GM12878 (cell line): Measurements from ENCODE around the gene SDF4. TPM values are rescaled to one million over a fixed set of nuclear protein-coding genes. Genes with fewer than 3 reads are reported as not detected.

ENCODE experiments used
- ATAC-seq: fragments of 200-7000 bp; cut with Tn5 transposase; 3 replicates; pipeline ENCODE4 v1.9.1; 2020; ENCODE audit warnings: mild to moderate bottlenecking, moderate library complexity
- BruUV-seq: library from RNA; stranded (reverse); fragments of 400-500 nt; replicated peaks from 2 replicates; lab custom pipeline; 2021; lab: Mats Ljungman, UMichigan
- CTCF ChIA-PET: fragments of 300-600 bp; sonication (Branson Sonifier 250); formaldehyde crosslinking; extraction: SDS; loops from one replicate; lab custom pipeline; 2021; ENCODE audit warnings: inconsistent platforms; lab: Yijun Ruan, JAX
- POLR2A ChIA-PET: fragments of 350-600 bp; formaldehyde crosslinking; extraction: SDS; loops from one replicate; lab custom pipeline; 2021; ENCODE audit warnings: inconsistent platforms; lab: Charles Lee
- RAD21 ChIA-PET: fragments of 300-600 bp; sonication (Branson Sonifier 250); formaldehyde crosslinking; loops from one replicate; lab custom pipeline; 2023; ENCODE audit warnings: antibody characterized with exemption; ENCODE audit not compliant: unreplicated experiment; lab: Charles Lee
- SMC1A ChIA-PET: fragments of 300-600 bp; sonication (Branson Sonifier 250); formaldehyde crosslinking; loops from one replicate; lab custom pipeline; 2023; ENCODE audit not compliant: unreplicated experiment, uncharacterized antibody; lab: Charles Lee
- DNase-seq: peaks from one replicate; pipeline ENCODE4 v3.0.0-alpha.2; 2011; ENCODE audit warnings: low read depth, low spot score
- FAIRE-seq: peaks from 3 replicates; lab custom pipeline; 2011; peaks lifted over from hg19 to GRCh38; lab: Jason Lieb, UNC
- H2AFZ ChIP-seq: 2 replicates; pipeline ENCODE4 v1.6.0; 2011; ENCODE audit warnings: low read depth, low read length, control low read depth; ENCODE audit not compliant: control insufficient read depth
- H3K27ac ChIP-seq: 2 replicates; pipeline ENCODE4 v1.5.1; 2011; ENCODE audit warnings: control low read depth; ENCODE audit not compliant: control insufficient read depth, insufficient read depth
- H3K27me3 ChIP-seq, 2 experiments: replicated peaks in 1 of 2; 2 replicates each; pipeline versions ENCODE4 v1.6.0 to v1.6.1; 2011; ENCODE audit warnings: low read length in 1 of 2; ENCODE audit not compliant: control insufficient read depth in 2 of 2, insufficient read depth in 2 of 2
- H3K36me3 ChIP-seq, 2 experiments: 2 replicates each; pipeline ENCODE4 v1.5.1; 2011; ENCODE audit warnings: low read length in 1 of 2; ENCODE audit not compliant: control insufficient read depth in 2 of 2, insufficient read depth in 2 of 2
- H3K4me1 ChIP-seq: 2 replicates; pipeline ENCODE4 v1.6.1; 2011; ENCODE audit warnings: mild to moderate bottlenecking, low read length, moderate library complexity, mixed read lengths; ENCODE audit not compliant: control insufficient read depth, insufficient read depth
- H3K4me2 ChIP-seq: 2 replicates; pipeline ENCODE4 v1.6.0; 2011; ENCODE audit warnings: control low read depth; ENCODE audit not compliant: control insufficient read depth, insufficient read depth
- H3K4me3 ChIP-seq: fragments of 200-600 bp; sonication (generic); 2 replicates; pipeline ENCODE4 v1.5.1; 2016
- H3K79me2 ChIP-seq: 2 replicates; pipeline ENCODE4 v1.6.0; 2011; ENCODE audit warnings: low read length; ENCODE audit not compliant: control insufficient read depth, insufficient read depth
- H3K9ac ChIP-seq: 2 replicates; pipeline ENCODE4 v1.8.0; 2011; ENCODE audit warnings: low read length, control low read depth, mixed read lengths; ENCODE audit not compliant: control insufficient read depth, insufficient read depth
- H3K9me3 ChIP-seq: replicated peaks from 3 replicates; pipeline ENCODE4 v1.5.1; 2011; ENCODE audit warnings: mild to moderate bottlenecking, low read length; ENCODE audit not compliant: control insufficient read depth, insufficient read depth
- H4K20me1 ChIP-seq: 2 replicates; pipeline ENCODE4 v1.6.0; 2011; ENCODE audit not compliant: control insufficient read depth, insufficient read depth
- BACH1 ChIP-seq: fragments of 450-650 bp; IDR thresholded peaks from 2 replicates; pipeline ENCODE4 v1.6.1; 2017; ENCODE audit warnings: mild to moderate bottlenecking, borderline replicate concordance
- CHD1 ChIP-seq: IDR thresholded peaks from 2 replicates; pipeline ENCODE4 v1.6.1; 2012; ENCODE audit warnings: low read depth, low read length, improper control_type of control experiment
- GATAD2B ChIP-seq: fragments of 450-650 bp; conservative IDR thresholded peaks from 2 replicates; pipeline ENCODE4 v1.6.1; 2017; ENCODE audit warnings: low read depth, mild to moderate bottlenecking, moderate library complexity
- HCFC1 ChIP-seq: fragments of 150-350 bp; IDR thresholded peaks from 2 replicates; pipeline ENCODE4 v1.6.1; 2014; ENCODE audit warnings: low read length
- KAT2A ChIP-seq: conservative IDR thresholded peaks from 2 replicates; pipeline ENCODE4 v1.6.1; 2011; ENCODE audit warnings: low read depth, low read length; ENCODE audit not compliant: control insufficient read depth
- LARP7 ChIP-seq: fragments of 450-650 bp; IDR thresholded peaks from 2 replicates; pipeline ENCODE4 v1.6.1; 2017; ENCODE audit warnings: mild to moderate bottlenecking
- MTA2 ChIP-seq: fragments of 450-650 bp; IDR thresholded peaks from 2 replicates; pipeline ENCODE4 v1.6.1; 2016; ENCODE audit warnings: low read depth, mild to moderate bottlenecking, moderate library complexity
- POU2F2 ChIP-seq: IDR thresholded peaks from 3 replicates; pipeline ENCODE4 v1.6.1; 2011; ENCODE audit warnings: low read depth, mild to moderate bottlenecking, low read length, borderline replicate concordance
- PRDM15 ChIP-seq: fragments of 450-650 bp; formaldehyde crosslinking; IDR thresholded peaks from 2 replicates; pipeline ENCODE4 v1.4.0; 2020; ENCODE audit warnings: mild to moderate bottlenecking, moderate library complexity
- RB1 ChIP-seq: fragments of 450-650 bp; formaldehyde crosslinking; IDR thresholded peaks from 2 replicates; pipeline ENCODE4 v1.6.1; 2017; ENCODE audit warnings: mild to moderate bottlenecking, borderline replicate concordance
- RFX5 ChIP-seq: IDR thresholded peaks from 2 replicates; pipeline ENCODE4 v1.6.1; 2011; ENCODE audit warnings: low read depth, low read length, improper control_type of control experiment
- SMAD1 ChIP-seq: fragments of 450-650 bp; IDR thresholded peaks from 2 replicates; pipeline ENCODE4 v1.6.1; 2018; ENCODE audit warnings: mild to moderate bottlenecking, low read depth; ENCODE audit not compliant: partially characterized antibody
- SMARCA5 ChIP-seq: fragments of 450-650 bp; IDR thresholded peaks from 2 replicates; pipeline ENCODE4 v1.6.1; 2017; ENCODE audit warnings: mild to moderate bottlenecking
- WRNIP1 ChIP-seq: IDR thresholded peaks from 2 replicates; pipeline ENCODE4 v1.6.1; 2011; ENCODE audit warnings: low read depth, low read length, improper control_type of control experiment, borderline replicate concordance
- WGBS: methylation state at CpG from one replicate; pipeline ENCODE4 v1.1.6; 2016; ENCODE audit warnings: low lambda C conversion rate; ENCODE audit not compliant: insufficient replicate concordance, insufficient coverage; ENCODE audit errors: missing lambda C conversion rate; 5-methylcytosine and 5-hydroxymethylcytosine counted together
- in situ Hi-C: fragments of 300-500 bp; cut with MboI; formaldehyde crosslinking; loops from 9 replicates; pipeline ENCODE4 v1.14.3; 2018; ENCODE audit warnings: mixed read lengths
- intact Hi-C: fragments of 100-400 bp; cut with micrococcal nuclease; formaldehyde crosslinking; loops from one replicate; pipeline ENCODE4 v1.14.2; 2022; ENCODE audit not compliant: unreplicated experiment
- polyA plus RNA-seq, 11 experiments: library from polyadenylated mRNA; depleted of rRNA in 4 of 11; unstranded in 6 of 11; stranded (reverse) in 5 of 11; fragments of >200 nt; fragmentation: Nextera tagmentation in 4 of 11; fragmentation: Illumina TruSeq in 1 of 11; extraction: Ambion mirVana in 4 of 11; extraction: Trizol in 1 of 11; gene quantifications; 1 replicate in 1 of 11; 2 replicates in 10 of 11; pipeline versions ENCODE4 v1.2.1 to v1.2.3, GENCODE V29; 2011 to 2016; ENCODE audit warnings: inconsistent platforms in 2 of 11, missing spikeins in 2 of 11, low read depth in 1 of 11
- total RNA-seq, 4 experiments: library from RNA; depleted of rRNA in 3 of 4; stranded (reverse); fragments of >200 nt in 3 of 4; fragmentation: Illumina TruSeq in 1 of 4; extraction: Trizol in 1 of 4; gene quantifications; 2 replicates each; pipeline versions ENCODE4 v1.2.1 to v1.2.3, GENCODE V29; 2013 to 2021

Gene SDF4
- total and polyA plus RNA-seq, 10 of the 15 experiments (the other 5 are each of a cell fraction or from before 2014, with no cell fraction given) = 0.44 to 97.2 (median 40.2) TPM

- TF ChIP-seq PRDM15 (CRISPR knock-in tag) (no peak), CHD1 (no peak), HCFC1 (no peak)
Measured at GRCh38 chr1:1243266-1243660, 11.5 kb upstream of the SDF4 start (continued).

- intact Hi-C loops = no loop called here
- SMC1A ChIA-PET = no interaction called here
- TF ChIP-seq KAT2A (no peak), POU2F2 (no peak), RFX5 (no peak), GATAD2B (no peak), RB1 (no peak), WRNIP1 (no peak), BACH1 (no peak), SMAD1 (no peak), SMARCA5 (no peak), LARP7 (no peak), MTA2 (no peak)
- no peak overlapping the region for H3K4me3 ChIP-seq
- DNase-seq = no peak
- no peaks in the 10 kb centered on the region for H3K4me1 ChIP-seq
- H3K4me2 ChIP-seq = no peak overlapping the region
- CTCF ChIA-PET = no interaction called here
- BruUV-seq = no TSS peak
- no peak overlapping the region for H3K27ac ChIP-seq
- no peak overlapping the region for H2AFZ ChIP-seq
- in situ Hi-C loops = no loop called here
- H3K79me2 ChIP-seq = no peaks in the 10 kb centered on the region
- H3K36me3 ChIP-seq = no peaks in the 10 kb centered on the region
- ATAC-seq = no peak
- 56% methylated on average over 35 of the region's 41 CpGs for WGBS
- no peak for FAIRE-seq
- H3K9ac ChIP-seq = no peak overlapping the region
- no peaks in the 10 kb centered on the region for H3K9me3 ChIP-seq
- H4K20me1 ChIP-seq = no peaks in the 10 kb centered on the region
- H3K27me3 ChIP-seq = peaks cover 1 to 2% of the 10 kb centered on the region in 2 experiments; a peak in 3 of 4 replicates
- POLR2A ChIA-PET = no interaction called here
- RAD21 ChIA-PET = no interaction called here
Measured at GRCh38 chr1:1242461-1243265, 10.9 kb upstream of the SDF4 start.
